NCI-H2171 treated with DMSO at 0.1 percent for 48 hours (cell line): ENCODE results near the gene ALDOC.

Experiments
- DNase-seq: peaks from one replicate; lab custom pipeline; 2025; lab: John Stamatoyannopoulos, UW

ALDOC gene

DNA sequence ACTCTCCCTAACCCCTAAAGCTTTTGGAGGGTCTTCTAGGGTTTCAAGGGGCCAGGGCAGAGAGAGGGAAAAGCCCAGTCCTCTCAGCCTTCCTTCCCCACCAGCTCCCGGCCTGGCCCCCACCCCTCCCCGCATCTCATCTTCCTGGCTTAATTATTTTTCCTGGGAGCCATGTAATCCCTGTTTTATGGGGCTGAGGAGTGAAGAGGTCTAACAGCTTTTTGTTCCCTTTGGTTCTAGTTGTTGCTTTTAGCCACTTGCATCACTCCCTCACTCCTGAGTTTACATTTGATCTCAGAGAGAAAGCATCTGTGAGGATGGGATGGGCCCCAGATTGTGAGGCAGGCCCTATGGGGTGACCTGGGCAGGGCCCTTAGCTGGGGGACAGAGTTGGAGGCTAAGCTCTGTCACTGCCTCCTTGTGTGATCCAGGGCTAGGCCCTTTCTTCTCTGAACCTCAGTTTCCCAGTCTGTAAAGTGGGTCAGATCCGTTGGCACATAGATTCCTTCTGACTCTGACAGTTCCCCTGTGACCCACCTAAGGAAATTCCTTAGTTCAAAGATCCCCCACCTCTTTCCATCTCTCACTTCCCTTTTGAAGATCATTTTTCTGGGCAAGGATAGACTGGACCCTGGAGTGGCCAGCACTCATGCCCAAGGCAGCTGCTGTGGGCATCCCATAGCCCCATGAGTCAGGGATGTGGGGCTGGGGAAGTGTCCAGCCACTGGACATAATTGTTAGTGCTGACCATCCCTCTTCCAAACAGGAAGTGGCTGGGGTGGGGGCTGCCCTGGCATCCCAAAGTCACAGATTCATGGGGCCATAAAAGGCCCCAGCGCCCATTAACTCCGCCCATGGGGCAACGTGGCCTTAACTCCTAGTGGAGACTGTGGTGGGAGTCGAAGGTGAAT lies 44.4 kb downstream of the ALDOC start:
- DNase-seq = no peak

GRCh38 chr17:28530926-28531325 lies 45.8 kb downstream of the ALDOC start:
- DNase-seq = no peak

GRCh38 chr17:28530250-28530649 lies 46.4 kb downstream of the ALDOC start:
- DNase-seq = no peak

DNA sequence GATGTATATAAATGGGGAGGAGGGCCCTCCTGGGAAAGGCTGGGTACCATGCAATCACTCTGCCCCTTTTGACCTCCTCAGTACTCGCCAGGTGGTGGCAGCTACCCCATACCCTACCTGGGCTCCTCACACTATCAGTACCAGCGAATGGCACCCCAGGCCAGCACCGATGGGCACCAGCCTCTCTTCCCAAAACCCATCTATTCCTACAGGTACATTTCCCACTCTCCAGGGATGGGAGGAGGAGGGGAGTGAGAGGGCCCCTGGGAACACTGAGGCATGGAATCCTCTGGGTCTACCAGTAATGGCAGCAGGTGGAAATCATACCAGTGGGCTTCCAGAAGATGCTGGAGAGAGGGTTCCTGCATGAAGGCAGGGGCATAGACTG lies 47.7 kb downstream of the ALDOC start:
- DNase-seq = no peak

DNA sequence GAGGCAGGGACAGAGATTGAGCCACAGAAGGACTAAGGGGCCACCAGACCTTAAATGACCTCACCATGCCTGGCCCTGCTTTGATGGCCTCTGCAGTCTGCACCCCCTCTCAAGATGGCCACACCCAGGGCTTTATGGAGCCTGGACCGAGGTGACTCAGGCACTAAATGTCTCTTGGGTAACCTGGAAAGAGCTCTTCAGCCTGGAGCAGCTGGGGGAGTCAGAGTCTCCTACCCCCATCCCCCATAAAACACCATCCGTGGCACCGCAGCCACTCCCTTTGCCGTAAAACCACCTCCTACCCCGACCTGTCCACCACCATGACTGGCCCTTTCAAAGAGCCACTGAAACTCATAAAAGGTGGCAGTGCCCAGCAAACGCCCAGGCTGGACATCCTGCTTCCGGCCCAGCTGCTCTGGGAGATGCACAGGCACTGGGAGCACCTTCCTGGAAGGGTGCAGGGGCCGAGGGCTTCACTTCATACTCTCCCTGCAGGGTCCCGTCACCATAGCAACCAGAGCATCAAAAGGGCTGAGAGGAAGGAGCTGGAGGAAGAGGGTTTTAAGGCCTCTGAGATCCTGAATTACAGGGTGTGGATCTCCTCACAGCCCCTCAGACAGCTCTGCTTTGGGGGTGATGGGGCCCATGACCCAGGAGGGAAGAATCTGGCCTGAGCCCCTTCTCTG lies 48.2 kb downstream of the ALDOC start:
- DNase-seq = no peak

DNA sequence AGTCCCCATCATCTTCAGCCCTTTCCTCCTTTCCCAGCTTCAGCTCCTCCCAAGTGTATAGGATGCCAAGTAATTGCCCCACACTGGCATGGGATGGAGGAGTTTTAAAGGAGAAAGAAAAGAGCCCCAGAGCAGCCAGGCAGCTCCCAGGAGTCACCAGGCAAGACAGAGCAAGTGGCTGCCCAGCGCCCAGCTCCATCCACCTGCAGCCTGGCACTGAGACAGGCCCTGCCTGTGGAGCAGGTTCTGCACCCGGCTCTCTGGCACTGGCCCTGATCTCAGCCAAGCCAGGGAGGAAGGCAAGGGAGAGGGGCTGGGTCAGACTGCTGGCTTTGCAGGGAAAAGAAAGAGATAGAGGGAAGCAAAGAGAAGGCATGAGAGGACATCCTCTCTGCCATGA lies 48.8 kb downstream of the ALDOC start:
- no peak for DNase-seq

GRCh38 chr17:28527181-28527681 lies 49.5 kb downstream of the ALDOC start:
- no peak for DNase-seq

DNA sequence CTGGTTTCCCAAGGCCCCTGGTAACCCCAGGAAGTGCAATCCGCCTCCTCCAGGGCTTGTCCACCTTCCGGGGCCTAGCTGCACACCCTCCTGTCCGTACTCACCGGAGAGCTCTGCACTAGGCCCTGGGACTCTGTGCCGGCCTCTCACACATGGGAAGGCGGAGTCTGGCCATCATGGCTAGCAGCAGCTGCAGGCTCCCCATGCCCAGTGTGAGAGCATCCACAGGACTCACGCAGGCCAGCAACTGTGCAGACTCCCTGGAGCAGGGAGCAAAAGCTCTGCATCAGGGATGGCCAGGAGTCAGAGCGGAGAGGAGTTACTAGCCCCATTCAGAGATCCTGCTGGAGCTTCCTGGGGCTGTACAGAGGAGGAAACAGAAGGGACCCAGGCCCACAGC lies 50.3 kb downstream of the ALDOC start:
- no peak for DNase-seq

- DNase-seq = no peak
These were observed 51.9 kb downstream of the ALDOC start for GRCh38 chr17:28524476-28525424.

DNA sequence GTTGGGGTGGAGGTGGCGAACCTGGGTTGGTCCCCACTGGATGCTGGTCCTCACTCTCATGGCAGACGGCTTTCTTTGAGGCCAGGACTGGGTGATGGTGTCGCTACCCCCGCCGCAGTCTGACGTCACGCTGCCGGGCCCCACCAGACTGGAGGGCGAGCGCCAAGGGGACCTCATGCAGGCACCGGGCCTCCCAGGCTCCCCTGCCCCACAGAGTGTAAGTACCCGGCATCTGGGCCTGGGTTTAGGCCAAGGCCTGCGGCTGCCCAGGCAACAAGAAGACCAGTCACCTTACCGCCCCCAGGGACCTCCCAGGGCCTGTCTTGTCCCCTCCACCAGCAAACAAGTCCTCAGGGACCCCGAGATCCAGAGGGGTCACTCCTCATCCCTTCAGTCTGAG lies 52.8 kb downstream of the ALDOC start:
- DNase-seq = no peak

- no peak for DNase-seq
These were observed 53.5 kb downstream of the ALDOC start for GRCh38 chr17:28523186-28523585.
